Ovary (tissue), 9 donors: ENCODE data around the gene ANKIB1. TPM values are rescaled to one million over a fixed set of nuclear protein-coding genes. Genes with fewer than 3 reads are reported as not detected.

Source experiments
- DNase-seq, 5 donors: peaks; one replicate each; pipeline ENCODE4 v3.0.0-alpha.2; 2019 to 2020
- H3K27ac ChIP-seq, 2 donors: fragments of 200-600 bp; one replicate each; pipeline versions ENCODE4 v1.5.1 to v1.8.0; 2019 to 2022
- H3K27me3 ChIP-seq: fragments of 200-600 bp; one replicate; pipeline ENCODE4 v1.8.0; 2022
- H3K36me3 ChIP-seq: fragments of 200-600 bp; sonication (generic); one replicate; pipeline ENCODE4 v1.5.1; 2019
- H3K4me1 ChIP-seq: one replicate; pipeline ENCODE4 v1.8.1; 2013; ENCODE audit warnings: mild to moderate bottlenecking, moderate library complexity; ENCODE audit not compliant: insufficient read depth
- H3K4me3 ChIP-seq: fragments of 200-600 bp; sonication (generic); one replicate; pipeline ENCODE4 v1.5.1; 2017
- H3K9me3 ChIP-seq, 2 donors: fragments of 200-600 bp in 1 of 2; sonication (generic) in 1 of 2; one replicate each; pipeline versions ENCODE4 v1.5.1 to v1.8.1; 2013 to 2019; ENCODE audit warnings: mild to moderate bottlenecking in 1 of 2, moderate library complexity in 1 of 2
- EP300 ChIP-seq: sonication (generic); formaldehyde crosslinking; IDR thresholded peaks from one replicate; pipeline ENCODE4 v1.6.1; 2017; ENCODE audit warnings: antibody characterized with exemption
- POLR2A ChIP-seq: fragments of 450-650 bp; IDR thresholded peaks from one replicate; pipeline ENCODE4 v1.6.1; 2017; ENCODE audit warnings: antibody characterized with exemption, mild to moderate bottlenecking, moderate library complexity
- WGBS, 3 donors: extraction: QIAGEN DNeasy Blood & Tissue Kit in 1 of 3; methylation state at CpG; one replicate each; pipeline versions ENCODE4 v1.1.5 to v1.1.7; 2013 to 2017; 5-methylcytosine and 5-hydroxymethylcytosine counted together
- intact Hi-C, 4 donors: fragments of 100-400 bp; cut with DNase I; formaldehyde crosslinking; loops; one replicate each; pipeline versions ENCODE4 v1.11.0 to v1.15.1; 2022 to 2023
- polyA plus RNA-seq, 2 donors: library from polyadenylated mRNA; stranded (reverse); fragments of 200-250 nt in 1 of 2; fragments of 350-450 nt in 1 of 2; fragmentation: Illumina TruSeq in 1 of 2; extraction: RNeasy Lipid Tissue Mini Kit (QIAGEN cat#74804) in 1 of 2; gene quantifications; one replicate each; pipeline ENCODE4 v1.2.3, GENCODE V29; 2013 to 2014
- total RNA-seq, 7 donors: library from RNA; depleted of rRNA in 2 of 7; stranded (reverse); fragments of >200 nt in 2 of 7; fragmentation: NEBNext Ultra II Directional in 3 of 7; extraction: Animal tissue kit (Norgen Biotek cat#: 25700) in 3 of 7; gene quantifications; one replicate each; pipeline versions ENCODE4 v1.1.0 to v1.2.4, GENCODE V29; 2016 to 2023
- TF ChIP-seq, protein P1 (sequence below), 3 donors: fragments of 450-650 bp in 2 of 3; fragments of 200-600 bp in 1 of 3; IDR thresholded peaks; one replicate each; pipeline versions ENCODE4 v1.5.1 to v1.8.0; 2016 to 2022; ENCODE audit warnings: antibody characterized with exemption in 3 of 3, mild to moderate bottlenecking in 1 of 3
- donor health status: DM: no; HTN: no; CAD: no; lungs with moderate emphysema.
- donor health status: DM: no; HTN: no; CAD: no.
- donor health status: Bipolar disorder and iron deficiency.
- donor health status: DM: yes; HTN: yes; CAD: no.
- donor health status: DM: no; HTN: no; CAD: no.
- donor health status: DM: yes; HTN: yes; CAD: no.

The ANKIB1 gene
- total and polyA plus RNA-seq, 9 donors = 11.3 to 83.1 (median 60.1) TPM

DNA sequence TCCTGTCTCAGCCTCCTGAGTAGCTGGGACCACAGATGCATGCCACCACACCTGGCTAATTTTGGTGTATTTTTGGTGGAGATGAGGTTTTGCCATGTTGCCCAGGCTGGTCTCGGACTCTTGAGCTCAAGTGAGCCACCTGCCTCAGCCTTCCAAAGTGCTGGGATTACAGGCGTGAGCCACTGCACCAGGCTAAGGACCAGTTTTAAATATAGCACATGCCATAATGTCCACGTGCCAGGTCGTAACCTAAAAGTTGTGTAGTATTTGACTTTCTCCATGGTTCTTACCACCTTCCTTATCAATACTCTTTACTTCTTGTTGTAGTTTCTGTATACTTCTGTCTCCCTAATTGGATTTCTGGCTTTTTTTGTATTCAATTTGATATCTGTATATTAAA lies 13.3 kb downstream of the ANKIB1 start:
- no peaks in the 10 kb centered on the region for H3K4me1 ChIP-seq
- H3K9me3 ChIP-seq = no peaks in the 10 kb centered on the region
- H3K27ac ChIP-seq = no peak overlapping the region
- intact Hi-C loops = no loop called here
- 94 to 98% (median 96%) methylated on average over 4 of the region's 4 CpGs for WGBS, 3 donors
- TF ChIP-seq EP300 = no peak
- no peak for TF ChIP-seq POLR2A
- TF ChIP-seq, protein P1, sequence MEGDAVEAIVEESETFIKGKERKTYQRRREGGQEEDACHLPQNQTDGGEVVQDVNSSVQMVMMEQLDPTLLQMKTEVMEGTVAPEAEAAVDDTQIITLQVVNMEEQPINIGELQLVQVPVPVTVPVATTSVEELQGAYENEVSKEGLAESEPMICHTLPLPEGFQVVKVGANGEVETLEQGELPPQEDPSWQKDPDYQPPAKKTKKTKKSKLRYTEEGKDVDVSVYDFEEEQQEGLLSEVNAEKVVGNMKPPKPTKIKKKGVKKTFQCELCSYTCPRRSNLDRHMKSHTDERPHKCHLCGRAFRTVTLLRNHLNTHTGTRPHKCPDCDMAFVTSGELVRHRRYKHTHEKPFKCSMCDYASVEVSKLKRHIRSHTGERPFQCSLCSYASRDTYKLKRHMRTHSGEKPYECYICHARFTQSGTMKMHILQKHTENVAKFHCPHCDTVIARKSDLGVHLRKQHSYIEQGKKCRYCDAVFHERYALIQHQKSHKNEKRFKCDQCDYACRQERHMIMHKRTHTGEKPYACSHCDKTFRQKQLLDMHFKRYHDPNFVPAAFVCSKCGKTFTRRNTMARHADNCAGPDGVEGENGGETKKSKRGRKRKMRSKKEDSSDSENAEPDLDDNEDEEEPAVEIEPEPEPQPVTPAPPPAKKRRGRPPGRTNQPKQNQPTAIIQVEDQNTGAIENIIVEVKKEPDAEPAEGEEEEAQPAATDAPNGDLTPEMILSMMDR (IDR thresholded peaks at IDR 0.05) = no peak
- H3K36me3 ChIP-seq = no peaks in the 10 kb centered on the region
- DNase-seq = no peak
- no peaks in the 10 kb centered on the region for H3K27me3 ChIP-seq
- no peak overlapping the region for H3K4me3 ChIP-seq

- intact Hi-C loops = no loop called here
Measured at GRCh38 chr7:92259610-92260247, 14.0 kb downstream of the ANKIB1 start.

DNA sequence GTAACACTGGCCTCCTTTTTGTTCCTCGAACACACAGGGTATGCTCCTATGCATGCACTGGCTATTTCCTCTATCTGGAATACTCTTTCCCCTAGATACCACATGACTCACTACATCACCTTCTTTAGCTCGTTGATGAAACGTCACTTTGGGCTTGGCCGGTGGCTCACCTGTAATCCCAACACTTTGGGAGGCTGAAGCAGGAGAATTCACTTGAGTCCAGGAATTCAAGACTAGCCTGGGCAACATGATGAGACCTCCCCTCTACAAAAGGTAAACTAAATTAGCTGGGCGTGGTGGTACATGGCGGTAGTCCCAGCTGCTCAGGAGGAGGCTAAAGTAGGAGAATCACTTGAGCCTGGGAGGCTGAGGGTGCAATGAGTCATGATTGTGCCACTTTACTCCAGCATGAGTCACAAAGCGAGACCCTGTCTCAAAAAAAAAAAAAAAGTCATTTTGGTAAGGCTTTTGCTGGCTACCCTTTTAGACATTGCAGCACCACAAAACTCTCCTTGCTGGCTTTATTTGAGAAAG lies 14.5 kb downstream of the ANKIB1 start:
- H3K27ac ChIP-seq = no peak overlapping the region
- H3K4me1 ChIP-seq = no peaks in the 10 kb centered on the region
- intact Hi-C loops = no loop called here
- H3K27me3 ChIP-seq = no peaks in the 10 kb centered on the region
- 91 to 95% (median 92%) methylated on average over 7 of the region's 7 CpGs for WGBS, 3 donors
- TF ChIP-seq POLR2A (no peak), EP300 (no peak)
- TF ChIP-seq, protein P1 (IDR thresholded peaks at IDR 0.05) = no peak
- H3K36me3 ChIP-seq = no peaks in the 10 kb centered on the region
- H3K9me3 ChIP-seq = no peaks in the 10 kb centered on the region
- no peak overlapping the region for H3K4me3 ChIP-seq
- no peak for DNase-seq

More at GRCh38 chr7:92259610-92260247, 14.0 kb downstream of the ANKIB1 start:
- no peak for DNase-seq
- no peak overlapping the region for H3K27ac ChIP-seq
- H3K9me3 ChIP-seq = no peaks in the 10 kb centered on the region
- H3K27me3 ChIP-seq = no peaks in the 10 kb centered on the region
- WGBS, 3 donors = 92 to 99% (median 96%) methylated on average over 2 of the region's 2 CpGs
- H3K4me3 ChIP-seq = no peak overlapping the region
- no peaks in the 10 kb centered on the region for H3K36me3 ChIP-seq
- TF ChIP-seq, protein P1 (IDR thresholded peaks at IDR 0.05) = no peak
- TF ChIP-seq EP300 = no peak
- no peaks in the 10 kb centered on the region for H3K4me1 ChIP-seq

DNA sequence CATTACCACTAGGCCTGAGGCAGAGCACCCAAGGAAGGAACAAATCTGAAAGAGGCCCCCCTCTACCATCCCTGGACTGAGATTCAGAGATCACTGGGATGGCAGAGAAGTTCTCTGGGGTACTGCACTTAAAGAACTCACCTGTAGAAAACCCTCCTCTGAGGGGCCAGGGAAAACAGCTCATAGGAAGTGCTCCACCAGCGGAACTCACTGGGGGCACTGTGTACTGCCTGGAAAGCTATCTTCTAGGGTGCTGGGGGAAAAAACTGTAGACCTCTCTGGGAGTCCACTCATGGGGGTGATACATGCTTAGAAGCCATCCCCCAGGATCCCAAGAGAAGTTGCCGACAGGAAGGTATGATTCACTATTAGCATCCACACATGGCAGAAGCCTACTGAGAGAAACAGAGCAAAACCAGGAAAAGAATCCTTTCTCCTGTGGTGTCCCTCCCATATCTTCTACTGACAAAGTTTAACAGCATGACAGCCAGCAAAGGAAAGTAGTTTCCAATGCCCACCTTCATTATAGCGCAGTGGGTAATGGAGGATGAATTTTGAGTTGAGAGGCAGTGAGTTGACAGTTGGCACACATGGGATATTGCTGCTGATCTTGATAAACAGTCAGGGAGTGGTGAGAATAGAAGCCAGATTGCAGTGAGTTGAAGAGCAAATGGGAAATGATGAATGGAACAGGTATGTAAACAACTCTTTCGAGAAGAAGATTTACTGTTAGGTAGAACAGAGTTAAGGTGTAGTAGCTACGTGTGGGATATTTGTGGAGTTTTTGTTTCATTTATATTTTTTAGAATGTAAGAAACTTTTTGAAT lies 20.9 kb downstream of the ANKIB1 start:
- Histone ChIP-seq H3K4me1 (no peaks in the 10 kb centered on the region), H3K36me3 (no peaks in the 10 kb centered on the region), H3K27me3 (no peaks in the 10 kb centered on the region), H3K9me3 (no peaks in the 10 kb centered on the region), H3K27ac (no peak overlapping the region), H3K4me3 (no peak overlapping the region)
- intact Hi-C loops = no loop called here
- WGBS, 3 donors = 96% methylated on average over 5 of the region's 5 CpGs
- TF ChIP-seq EP300 (no peak), POLR2A (no peak)
- TF ChIP-seq, protein P1 (IDR thresholded peaks at IDR 0.05) = no peak
- no peak for DNase-seq
